Neutrophil (primary cell): ENCODE data around the gene NWD2.

Experiments used
- H3K27ac ChIP-seq: fragments of 200-600 bp; sonication (generic); 2 replicates; pipeline ENCODE4 v1.5.1; 2016; ENCODE audit warnings: mild to moderate bottlenecking, moderate library complexity
- H3K27me3 ChIP-seq: fragments of 200-600 bp; sonication (generic); 2 replicates; pipeline ENCODE4 v1.6.0; 2016; ENCODE audit warnings: mild to moderate bottlenecking
- H3K36me3 ChIP-seq: fragments of 200-600 bp; sonication (generic); 2 replicates; pipeline ENCODE4 v1.5.1; 2017
- H3K4me1 ChIP-seq, 2 experiments: fragments of 200-600 bp in 1 of 2; sonication (generic) in 1 of 2; 1 replicate in 1 of 2; 2 replicates in 1 of 2; pipeline versions ENCODE4 v1.5.1 to v1.6.1; 2013 to 2016; ENCODE audit warnings: low read depth in 1 of 2, low read length in 1 of 2, mild to moderate bottlenecking in 1 of 2, moderate library complexity in 1 of 2; ENCODE audit not compliant: control insufficient read depth in 1 of 2, insufficient read depth in 1 of 2
- H3K4me3 ChIP-seq, 2 experiments: fragments of 200-600 bp in 1 of 2; sonication (generic) in 1 of 2; 1 replicate in 1 of 2; 2 replicates in 1 of 2; pipeline ENCODE4 v1.5.1; 2013 to 2016; ENCODE audit warnings: low read depth in 1 of 2, low read length in 1 of 2, mild to moderate bottlenecking in 1 of 2, moderate library complexity in 1 of 2
- H3K9me3 ChIP-seq: fragments of 200-600 bp; sonication (generic); 2 replicates; pipeline ENCODE4 v1.5.1; 2016
- TF ChIP-seq, protein P1 (sequence below): fragments of 200-600 bp; sonication (generic); IDR thresholded peaks from 2 replicates; pipeline ENCODE4 v1.5.1; 2016; ENCODE audit warnings: antibody characterized with exemption

The NWD2 gene

DNA sequence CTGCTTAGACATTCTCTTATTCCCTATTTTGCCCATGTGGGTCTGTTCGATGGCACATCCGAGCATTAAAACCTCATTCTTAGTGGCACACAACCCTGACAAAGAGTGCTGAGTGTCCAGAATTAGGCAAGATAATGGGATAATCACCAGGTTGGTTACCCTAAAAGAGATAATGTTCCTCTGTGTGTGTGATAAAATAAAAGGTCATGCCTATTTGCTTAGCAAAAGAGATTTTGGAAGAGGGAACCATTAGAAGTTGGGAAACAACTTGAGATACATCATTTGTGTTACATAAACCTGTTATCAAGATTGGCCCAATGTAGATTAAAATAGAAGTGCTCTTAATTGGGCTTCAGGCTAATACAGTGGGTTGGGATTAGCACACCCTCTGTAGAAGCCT is 182.7 kb downstream of the NWD2 start:
- Histone ChIP-seq H3K4me3 (no peak overlapping the region), H3K27ac (no peak overlapping the region), H3K4me1 (no peaks in the 10 kb centered on the region), H3K27me3 (no peaks in the 10 kb centered on the region), H3K36me3 (no peaks in the 10 kb centered on the region), H3K9me3 (no peaks in the 10 kb centered on the region)
- TF ChIP-seq, protein P1, sequence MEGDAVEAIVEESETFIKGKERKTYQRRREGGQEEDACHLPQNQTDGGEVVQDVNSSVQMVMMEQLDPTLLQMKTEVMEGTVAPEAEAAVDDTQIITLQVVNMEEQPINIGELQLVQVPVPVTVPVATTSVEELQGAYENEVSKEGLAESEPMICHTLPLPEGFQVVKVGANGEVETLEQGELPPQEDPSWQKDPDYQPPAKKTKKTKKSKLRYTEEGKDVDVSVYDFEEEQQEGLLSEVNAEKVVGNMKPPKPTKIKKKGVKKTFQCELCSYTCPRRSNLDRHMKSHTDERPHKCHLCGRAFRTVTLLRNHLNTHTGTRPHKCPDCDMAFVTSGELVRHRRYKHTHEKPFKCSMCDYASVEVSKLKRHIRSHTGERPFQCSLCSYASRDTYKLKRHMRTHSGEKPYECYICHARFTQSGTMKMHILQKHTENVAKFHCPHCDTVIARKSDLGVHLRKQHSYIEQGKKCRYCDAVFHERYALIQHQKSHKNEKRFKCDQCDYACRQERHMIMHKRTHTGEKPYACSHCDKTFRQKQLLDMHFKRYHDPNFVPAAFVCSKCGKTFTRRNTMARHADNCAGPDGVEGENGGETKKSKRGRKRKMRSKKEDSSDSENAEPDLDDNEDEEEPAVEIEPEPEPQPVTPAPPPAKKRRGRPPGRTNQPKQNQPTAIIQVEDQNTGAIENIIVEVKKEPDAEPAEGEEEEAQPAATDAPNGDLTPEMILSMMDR = no peak

DNA sequence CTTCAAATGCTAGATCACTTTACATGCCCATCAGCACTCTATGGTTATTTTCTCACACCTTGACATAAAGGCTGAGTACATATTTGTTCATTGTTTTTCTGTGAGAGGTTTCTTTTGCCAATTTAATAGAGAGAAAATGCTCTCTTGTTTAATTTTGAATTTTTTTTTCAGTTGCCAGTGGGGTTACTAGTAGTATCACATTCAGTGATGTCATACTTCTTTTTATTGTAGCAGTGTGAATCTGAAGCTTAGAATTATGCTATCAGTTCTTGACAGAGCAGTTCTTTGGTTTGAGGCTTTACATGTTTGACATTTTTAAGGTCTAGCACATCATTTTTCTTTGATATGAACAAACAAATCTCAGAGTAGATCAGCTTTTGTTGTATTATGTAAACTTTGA is 185.4 kb downstream of the NWD2 start:
- H3K27me3 ChIP-seq = no peaks in the 10 kb centered on the region
- H3K36me3 ChIP-seq = no peaks in the 10 kb centered on the region
- H3K9me3 ChIP-seq = no peaks in the 10 kb centered on the region
- H3K4me3 ChIP-seq = no peak overlapping the region
- TF ChIP-seq, protein P1 = no peak
- H3K27ac ChIP-seq = no peak overlapping the region
- no peaks in the 10 kb centered on the region for H3K4me1 ChIP-seq

DNA sequence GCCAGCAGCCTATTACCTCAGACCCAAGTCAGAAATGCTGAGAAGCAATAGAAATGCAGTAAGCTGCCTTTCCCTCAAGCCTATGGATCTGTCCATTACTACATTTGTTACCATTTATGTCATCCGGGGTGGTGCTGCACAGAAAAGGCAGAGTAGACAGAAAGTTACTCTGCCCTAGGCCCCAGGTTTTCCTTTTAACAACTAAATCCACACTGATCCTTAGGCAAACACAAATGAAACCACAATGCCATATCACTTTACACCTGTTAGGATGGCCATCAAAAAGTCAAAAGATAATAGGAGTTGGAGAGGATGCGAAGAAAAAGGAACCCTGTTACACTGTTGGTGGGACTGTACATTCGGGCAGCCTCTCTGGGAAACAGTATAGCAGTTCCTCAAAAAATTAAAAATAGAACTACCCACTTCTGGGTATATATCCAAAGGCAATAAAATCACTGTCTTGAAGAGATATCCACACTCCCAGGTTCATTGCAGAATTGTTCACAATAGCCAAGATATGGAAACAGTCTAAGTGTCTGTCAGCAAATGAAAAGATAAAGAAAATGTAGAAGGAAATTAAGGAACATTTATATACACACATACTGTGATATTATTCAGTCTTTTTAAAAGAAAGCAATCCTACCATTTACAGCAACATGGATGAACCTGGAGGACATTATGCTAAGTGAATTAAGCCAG is 186.3 kb downstream of the NWD2 start:
- TF ChIP-seq, protein P1 = no peak
- no peaks in the 10 kb centered on the region for H3K4me1 ChIP-seq
- H3K9me3 ChIP-seq = no peaks in the 10 kb centered on the region
- no peak overlapping the region for H3K27ac ChIP-seq
- H3K4me3 ChIP-seq = no peak overlapping the region
- no peaks in the 10 kb centered on the region for H3K36me3 ChIP-seq
- H3K27me3 ChIP-seq = peaks cover under 1% of the 10 kb centered on the region

DNA sequence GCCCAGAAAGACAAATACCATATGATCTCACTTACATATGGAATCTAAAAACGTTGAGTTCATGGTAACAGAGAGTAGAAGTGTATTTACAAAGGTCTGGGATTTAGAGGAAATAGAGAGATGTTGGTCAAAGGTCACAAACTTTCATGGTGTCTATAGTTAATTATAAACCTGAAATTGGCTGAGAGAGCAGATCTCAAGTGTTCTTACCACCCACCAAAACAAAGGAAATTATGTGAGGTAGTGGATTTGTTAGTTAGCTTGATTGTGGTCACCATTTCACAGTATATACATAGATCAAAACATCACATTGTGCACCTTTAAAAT is 186.8 kb downstream of the NWD2 start:
- TF ChIP-seq, protein P1 = no peak
- H3K4me3 ChIP-seq = no peak overlapping the region
- H3K36me3 ChIP-seq = no peaks in the 10 kb centered on the region
- no peaks in the 10 kb centered on the region for H3K9me3 ChIP-seq
- H3K27me3 ChIP-seq = peaks cover 6% of the 10 kb centered on the region
- no peaks in the 10 kb centered on the region for H3K4me1 ChIP-seq
- H3K27ac ChIP-seq = no peak overlapping the region

DNA sequence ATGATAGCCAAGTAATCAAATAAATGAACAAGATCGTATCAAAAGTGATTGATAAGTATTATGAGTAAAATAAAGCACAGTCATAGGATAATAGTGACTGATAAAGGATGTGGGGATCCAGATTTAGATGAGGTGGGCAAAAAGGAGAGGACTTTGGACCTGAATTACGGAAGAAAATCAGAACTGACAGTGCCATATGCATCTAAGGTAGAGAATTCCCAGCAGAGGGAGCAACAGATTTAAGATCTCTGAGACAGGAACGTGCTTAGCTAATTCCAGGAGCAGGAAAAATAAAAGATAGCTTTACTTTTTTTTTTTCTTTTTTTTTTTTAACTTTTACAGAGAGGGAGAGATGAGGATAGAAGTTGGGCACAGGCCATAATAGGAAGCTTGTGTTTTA is 189.9 kb downstream of the NWD2 start:
- TF ChIP-seq, protein P1 = no peak
- no peaks in the 10 kb centered on the region for H3K36me3 ChIP-seq
- H3K27me3 ChIP-seq = peaks cover 8% of the 10 kb centered on the region
- H3K9me3 ChIP-seq = no peaks in the 10 kb centered on the region
- H3K4me3 ChIP-seq = no peak overlapping the region
- no peaks in the 10 kb centered on the region for H3K4me1 ChIP-seq
- H3K27ac ChIP-seq = no peak overlapping the region
